Lower leg skin (tissue), 4 donors: ENCODE results near the gene IL1RAPL1. TPM values are rescaled to one million over a fixed set of nuclear protein-coding genes. Genes with fewer than 3 reads are reported as not detected.

Experiments used
- DNase-seq, 2 donors: peaks; one replicate each; pipeline ENCODE4 v3.0.0-alpha.2; 2019; ENCODE audit warnings: low spot score in 2 of 2
- H3K4me3 ChIP-seq: fragments of 200-600 bp; sonication (generic); 2 replicates; pipeline ENCODE4 v1.5.1; 2017; ENCODE audit warnings: mild to moderate bottlenecking, low read depth; ENCODE audit not compliant: poor library complexity, severe bottlenecking
- CTCF ChIP-seq, 3 donors: fragments of 450-650 bp; IDR thresholded peaks; one replicate each; pipeline ENCODE4 v1.5.1; 2016; ENCODE audit warnings: antibody characterized with exemption in 3 of 3, mild to moderate bottlenecking in 3 of 3, moderate library complexity in 2 of 3
- POLR2A ChIP-seq, 2 donors: fragments of 450-650 bp; IDR thresholded peaks; one replicate each; pipeline ENCODE4 v1.6.1; 2016 to 2017; ENCODE audit warnings: antibody characterized with exemption in 2 of 2, mild to moderate bottlenecking in 1 of 2, moderate library complexity in 1 of 2
- WGBS, 2 donors: methylation state at CpG; one replicate each; pipeline ENCODE4 v1.1.5; 2018; 5-methylcytosine and 5-hydroxymethylcytosine counted together
- intact Hi-C: fragments of 100-400 bp; cut with DNase I; formaldehyde crosslinking; loops from one replicate; pipeline ENCODE4 v1.15.0; 2023; ENCODE audit warnings: low total_unique reads
- total RNA-seq, 4 donors: library from RNA; depleted of rRNA; stranded (reverse); fragments of >200 nt; gene quantifications; one replicate each; pipeline ENCODE4 v1.1.0, GENCODE V29; 2016

IL1RAPL1 gene
- total RNA-seq, 4 donors from 2014 or later, result 0.07 to 1.8 (median 0.10) TPM; not detected in 1

- 54 to 92% methylated on average over 4 of the region's 4 CpGs for WGBS, 2 donors
- intact Hi-C loops, result no loop called here
- DNase-seq, result no peak
- H3K4me3 ChIP-seq, result no peak overlapping the region
- TF ChIP-seq CTCF (IDR thresholded peaks at IDR 0.05) (no peak), POLR2A (IDR thresholded peaks at IDR 0.05) (no peak)
These were observed 944.1 kb downstream of the IL1RAPL1 start for GRCh38 chrX:29531336-29531735.

- TF ChIP-seq CTCF (IDR thresholded peaks at IDR 0.05), result no peak
- no peak for TF ChIP-seq POLR2A (IDR thresholded peaks at IDR 0.05)
- intact Hi-C loops, result no loop called here
These were observed 948.2 kb downstream of the IL1RAPL1 start for GRCh38 chrX:29535212-29536162.

GRCh38 chrX:29541038-29541437, 953.8 kb downstream of the IL1RAPL1 start:
- no peak overlapping the region for H3K4me3 ChIP-seq
- intact Hi-C loops, result no loop called here
- WGBS, 2 donors, result 72 to 95% methylated on average over 3 of the region's 3 CpGs
- no peak for DNase-seq
- TF ChIP-seq CTCF (IDR thresholded peaks at IDR 0.05) (no peak), POLR2A (IDR thresholded peaks at IDR 0.05) (no peak)

More at GRCh38 chrX:29535212-29536162, 948.2 kb downstream of the IL1RAPL1 start:
- DNase-seq, result no peak
- no peak overlapping the region for H3K4me3 ChIP-seq
- WGBS, 2 donors, result 38 to 46% methylated on average over 1 of the region's 1 CpG

GRCh38 chrX:29542152-29542551, 954.9 kb downstream of the IL1RAPL1 start:
- no peak for TF ChIP-seq POLR2A (IDR thresholded peaks at IDR 0.05)
- TF ChIP-seq CTCF (IDR thresholded peaks at IDR 0.05), result no peak
- intact Hi-C loops, result no loop called here
- 38 to 60% methylated on average over 1 of the region's 1 CpG for WGBS, 2 donors
- no peak overlapping the region for H3K4me3 ChIP-seq
- no peak for DNase-seq

GRCh38 chrX:29545878-29546277, 958.6 kb downstream of the IL1RAPL1 start:
- TF ChIP-seq CTCF (IDR thresholded peaks at IDR 0.05) (no peak), POLR2A (IDR thresholded peaks at IDR 0.05) (no peak)
- 61 to 83% methylated on average over 2 of the region's 2 CpGs for WGBS, 2 donors

More at GRCh38 chrX:29545878-29546277, 958.6 kb downstream of the IL1RAPL1 start:
- H3K4me3 ChIP-seq, result no peak overlapping the region
- no peak for DNase-seq
- intact Hi-C loops, result no loop called here
